Astrocyte (in vitro differentiated cells and primary cell): Measurements from ENCODE around the gene SCIN.

Experiments used
- EZH2 ChIP-seq: IDR thresholded peaks from 2 replicates; pipeline ENCODE4 v1.6.1; 2012; ENCODE audit warnings: mild to moderate bottlenecking, low read length, inconsistent platforms; ENCODE audit not compliant: insufficient read depth
- TF ChIP-seq, protein P1 (sequence below): IDR thresholded peaks from 2 replicates; pipeline ENCODE4 v1.5.1; 2011; ENCODE audit warnings: low read depth, mild to moderate bottlenecking, inconsistent platforms, low read length, moderate library complexity; ENCODE audit not compliant: insufficient read depth

- TF ChIP-seq, protein P1, sequence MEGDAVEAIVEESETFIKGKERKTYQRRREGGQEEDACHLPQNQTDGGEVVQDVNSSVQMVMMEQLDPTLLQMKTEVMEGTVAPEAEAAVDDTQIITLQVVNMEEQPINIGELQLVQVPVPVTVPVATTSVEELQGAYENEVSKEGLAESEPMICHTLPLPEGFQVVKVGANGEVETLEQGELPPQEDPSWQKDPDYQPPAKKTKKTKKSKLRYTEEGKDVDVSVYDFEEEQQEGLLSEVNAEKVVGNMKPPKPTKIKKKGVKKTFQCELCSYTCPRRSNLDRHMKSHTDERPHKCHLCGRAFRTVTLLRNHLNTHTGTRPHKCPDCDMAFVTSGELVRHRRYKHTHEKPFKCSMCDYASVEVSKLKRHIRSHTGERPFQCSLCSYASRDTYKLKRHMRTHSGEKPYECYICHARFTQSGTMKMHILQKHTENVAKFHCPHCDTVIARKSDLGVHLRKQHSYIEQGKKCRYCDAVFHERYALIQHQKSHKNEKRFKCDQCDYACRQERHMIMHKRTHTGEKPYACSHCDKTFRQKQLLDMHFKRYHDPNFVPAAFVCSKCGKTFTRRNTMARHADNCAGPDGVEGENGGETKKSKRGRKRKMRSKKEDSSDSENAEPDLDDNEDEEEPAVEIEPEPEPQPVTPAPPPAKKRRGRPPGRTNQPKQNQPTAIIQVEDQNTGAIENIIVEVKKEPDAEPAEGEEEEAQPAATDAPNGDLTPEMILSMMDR: no peak
- TF ChIP-seq EZH2: no peak
These were observed 15.8 kb downstream of the SCIN start for GRCh38 chr7:12586271-12586670.
